Measurements from ENCODE around the gene FNDC3B. TPM values are rescaled to one million over a fixed set of nuclear protein-coding genes. Genes with fewer than 3 reads are reported as not detected.

FNDC3B gene
- polyA plus RNA-seq, 2 of the 4 experiments (the other 2 are of a cell fraction): 29.5 to 33.6 TPM

- H3K4me2 ChIP-seq: no peak overlapping the region
- TF ChIP-seq KDM5A (IDR thresholded peaks at IDR 0.05) (no peak), REST (IDR thresholded peaks at IDR 0.05) (peak; percentile 70), TFCP2L1 (CRISPR knock-in tag; IDR thresholded peaks at IDR 0.05) (no peak)
- FAIRE-seq (no peak), DNase-seq (ENCODE audit: low read depth in 1 of 2, low spot score in 1 of 2) (no peak), ATAC-seq (no peak)
- no peaks in the 10 kb centered on the region for H3K4me1 ChIP-seq
- CTCF ChIA-PET: interaction anchor here (0.6 kb wide), 1 partner anchor 1502 kb away, joined by 3 read pairs; no protein-coding TSS in a partner anchor
- no peak overlapping the region for H3K4me3 ChIP-seq
- H3K27ac ChIP-seq: no peak overlapping the region
- H3K9me3 ChIP-seq: no peaks in the 10 kb centered on the region
- WGBS (ENCODE audit: missing lambda C conversion rate): 81% methylated on average over 34 of the region's 34 CpGs
- POLR2A ChIA-PET: no interaction called here
These were observed 410.2 kb downstream of the FNDC3B start for GRCh38 chr3:172449466-172450149.

Small RNAs within 50 kb of the gene (small RNA-seq; reads per million reads assigned to genes)
- 0 reads per million in 6 experiments for gene RN7SL141P

Other genes with a start within 250 kb of the FNDC3B start
- gene PLD1, start 229.1 kb upstream of the FNDC3B start, polyA plus RNA-seq (2011; rRNA removed): 26.6 and 27.2 TPM in 2 replicates
- gene PLD1, start 229.1 kb upstream of the FNDC3B start, polyA plus RNA-seq (2017; fragmentation: RNase III; extraction: RNeasy Plus Mini Kit Qiagen cat#74134 plus additional on column Dnase treatment): 5.2 to 7.3 TPM (median 6.6 TPM) in 3 replicates
- not detected in 2 replicates for gene TMEM212, start 196.2 kb upstream of the FNDC3B start, polyA plus RNA-seq (2011; rRNA removed)
- not detected in 3 replicates for gene TMEM212, start 196.2 kb upstream of the FNDC3B start, polyA plus RNA-seq (2017; fragmentation: RNase III; extraction: RNeasy Plus Mini Kit Qiagen cat#74134 plus additional on column Dnase treatment)

All from A549 (cell line).